A549 (cell line): ENCODE results near the gene FLII.

Experiments used
- CTCF ChIP-seq: fragments of >200 bp; sonication (Bioruptor Twin); formaldehyde crosslinking; IDR thresholded peaks from 3 replicates; pipeline ENCODE4 v1.5.1; 2016
- POLR2A ChIP-seq: IDR thresholded peaks from 2 replicates; pipeline ENCODE4 v1.6.1; 2012; ENCODE audit warnings: mild to moderate bottlenecking, low read length

DNA sequence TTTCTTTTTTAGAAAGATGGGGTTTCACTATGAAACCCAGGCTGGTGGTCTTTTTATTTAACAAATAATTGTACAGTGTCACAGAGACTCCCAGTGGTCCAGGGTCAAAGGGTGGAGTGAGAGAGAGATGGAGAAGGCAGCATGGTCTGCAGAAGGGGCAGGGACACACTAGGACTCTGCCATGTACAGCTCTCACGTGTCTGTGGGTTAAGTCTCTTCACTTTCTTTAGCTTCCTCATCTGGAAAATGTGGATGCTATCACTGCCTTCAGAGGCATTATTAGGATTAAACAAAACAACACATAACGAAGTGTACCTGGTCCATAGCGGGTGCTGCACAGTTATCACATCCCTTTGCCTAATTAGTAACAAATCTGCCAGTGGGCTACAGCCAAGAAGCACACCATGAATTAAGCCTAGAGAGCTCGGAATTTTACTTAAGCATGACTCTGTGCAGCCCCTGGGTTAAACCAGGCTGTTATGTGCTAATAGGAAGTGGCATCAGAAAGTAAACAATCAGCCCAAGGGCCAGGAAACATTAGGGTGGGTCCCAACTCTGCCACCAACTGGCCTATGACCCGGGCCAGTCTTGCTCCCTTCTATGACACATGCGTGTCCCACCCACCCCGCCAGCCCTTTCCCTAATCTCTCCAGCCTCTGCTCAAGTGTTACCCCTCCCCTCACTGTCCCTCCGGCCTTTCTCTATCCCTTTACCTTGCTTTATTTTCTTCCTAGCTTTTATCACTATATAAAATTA lies 42.4 kb upstream of the FLII start:
- no peak for TF ChIP-seq CTCF
- no peak for TF ChIP-seq POLR2A
